ENCODE measurements around the gene RBM3.

GRCh38 chrX:48592971-48593370 is 18.7 kb downstream of the RBM3 start:
- no peak for TF ChIP-seq SUZ12 (IDR thresholded peaks at IDR 0.05; ENCODE audit: extremely low read depth, insufficient read depth, insufficient read length)
- no peak for TF ChIP-seq YY1 (IDR thresholded peaks at IDR 0.05; ENCODE audit: insufficient read depth, insufficient read length)
- TF ChIP-seq ZNF274 (IDR thresholded peaks at IDR 0.05; ENCODE audit: low read depth, low read length), result no peak
